Measurements from ENCODE around the gene NXPE3. TPM values are rescaled to one million over a fixed set of nuclear protein-coding genes. Genes with fewer than 3 reads are reported as not detected.
"Not testable (repeated sequence)": the region's sequence is repeated elsewhere in the genome, so short reads cannot be mapped to it uniquely, and the experiment has no call there.

The NXPE3 gene
- total RNA-seq, 1 experiment from 2014 or later, result 15.9 TPM

DNA sequence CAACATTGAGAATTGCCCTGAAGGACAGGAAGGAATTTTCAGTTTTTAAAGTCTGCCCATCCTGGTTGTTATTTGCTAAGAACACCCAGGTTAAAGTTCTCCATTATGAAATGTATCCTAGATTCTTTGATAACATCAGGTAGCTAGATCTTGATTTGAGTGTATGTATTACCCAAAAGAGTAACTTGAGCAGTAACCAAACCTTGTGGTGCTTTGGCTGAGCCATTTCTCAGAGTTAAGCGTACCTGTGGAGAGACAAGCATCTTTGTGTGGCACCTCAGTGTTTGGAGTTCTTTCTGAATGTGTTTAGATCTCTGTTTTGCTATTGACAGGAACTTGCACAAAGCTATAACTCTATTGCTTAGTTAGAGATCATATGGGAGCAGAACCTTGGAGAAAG is 34.2 kb upstream of the NXPE3 start:
- Histone ChIP-seq H3K14ac (ENCODE audit: insufficient read depth, low read length) (no peak overlapping the region), H4K5ac (ENCODE audit: insufficient read length, low read depth, low read length) (no peak overlapping the region), H3K27ac (ENCODE audit: insufficient read length, low read depth, low read length) (no peak overlapping the region), H3K9me3 (ENCODE audit: control insufficient read depth, low read depth, low read length) (no peaks in the 10 kb centered on the region), H3K4ac (ENCODE audit: low read depth, low read length) (no peak overlapping the region), H2BK120ac (ENCODE audit: low read depth, low read length, poor library complexity, severe bottlenecking) (no peak overlapping the region), H4K8ac (replicated peaks; ENCODE audit: insufficient read length, low read depth, low read length) (no peak overlapping the region), H3K4me2 (ENCODE audit: insufficient read depth, insufficient read length, low read length) (no peak overlapping the region), H3K79me1 (ENCODE audit: insufficient read depth, low read depth, low read length, poor library complexity, severe bottlenecking) (no peaks in the 10 kb centered on the region), H4K91ac (ENCODE audit: insufficient read length, low read depth, low read length) (no peak overlapping the region), H3K23me2 (ENCODE audit: insufficient read length, low read depth, low read length, poor library complexity, severe bottlenecking) (no peaks in the 10 kb centered on the region), H2AK5ac (ENCODE audit: insufficient read length, low read length) (no peak overlapping the region), H2BK5ac (ENCODE audit: insufficient read length, low read length) (no peak overlapping the region), H2AFZ (ENCODE audit: low read length) (no peak overlapping the region), H2BK20ac (ENCODE audit: low read depth, low read length, poor library complexity, severe bottlenecking) (no peak overlapping the region), H3K9ac (ENCODE audit: extremely low read depth, insufficient read length, low read length) (no peak overlapping the region), H3T11ph (ENCODE audit: low read length) (no peak overlapping the region), H3K23ac (ENCODE audit: insufficient read length, low read depth, low read length) (no peak overlapping the region), H3K27me3 (ENCODE audit: insufficient read depth, low read length) (no peaks in the 10 kb centered on the region), H2BK15ac (ENCODE audit: low read depth, low read length) (no peak overlapping the region), H4K20me1 (ENCODE audit: control insufficient read depth, insufficient read depth, insufficient read length) (no peaks in the 10 kb centered on the region), H3K79me2 (ENCODE audit: insufficient read depth, low read length) (no peaks in the 10 kb centered on the region), H3K4me1 (ENCODE audit: insufficient read depth, low read length) (no peaks in the 10 kb centered on the region), H3K56ac (ENCODE audit: insufficient read length, low read depth, low read length) (no peak overlapping the region), H2BK12ac (ENCODE audit: insufficient read length, low read depth, low read length) (no peak overlapping the region), H3K18ac (ENCODE audit: insufficient read length, low read depth, low read length) (no peak overlapping the region)
- H3K36me3 Mint-ChIP-seq (ENCODE audit: insufficient read depth in 1 of 3, low read depth in 3 of 3), result peaks cover 28 to 44% (median 43%) of the 10 kb centered on the region in 3 experiments
- peaks cover 18 to 20% of the 10 kb centered on the region in 2 experiments for H3K9me3 Mint-ChIP-seq
- WGBS (ENCODE audit: extremely low coverage, insufficient read length, low lambda C conversion rate), result no CpG with 5 or more reads among the region's 1 CpG
- DNase-seq, result no peak
- TF ChIP-seq, protein P1, sequence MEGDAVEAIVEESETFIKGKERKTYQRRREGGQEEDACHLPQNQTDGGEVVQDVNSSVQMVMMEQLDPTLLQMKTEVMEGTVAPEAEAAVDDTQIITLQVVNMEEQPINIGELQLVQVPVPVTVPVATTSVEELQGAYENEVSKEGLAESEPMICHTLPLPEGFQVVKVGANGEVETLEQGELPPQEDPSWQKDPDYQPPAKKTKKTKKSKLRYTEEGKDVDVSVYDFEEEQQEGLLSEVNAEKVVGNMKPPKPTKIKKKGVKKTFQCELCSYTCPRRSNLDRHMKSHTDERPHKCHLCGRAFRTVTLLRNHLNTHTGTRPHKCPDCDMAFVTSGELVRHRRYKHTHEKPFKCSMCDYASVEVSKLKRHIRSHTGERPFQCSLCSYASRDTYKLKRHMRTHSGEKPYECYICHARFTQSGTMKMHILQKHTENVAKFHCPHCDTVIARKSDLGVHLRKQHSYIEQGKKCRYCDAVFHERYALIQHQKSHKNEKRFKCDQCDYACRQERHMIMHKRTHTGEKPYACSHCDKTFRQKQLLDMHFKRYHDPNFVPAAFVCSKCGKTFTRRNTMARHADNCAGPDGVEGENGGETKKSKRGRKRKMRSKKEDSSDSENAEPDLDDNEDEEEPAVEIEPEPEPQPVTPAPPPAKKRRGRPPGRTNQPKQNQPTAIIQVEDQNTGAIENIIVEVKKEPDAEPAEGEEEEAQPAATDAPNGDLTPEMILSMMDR (conservative IDR thresholded peaks at IDR 0.05), result no peak
- no peaks in the 10 kb centered on the region for H3K27me3 Mint-ChIP-seq (ENCODE audit: low read depth)
- H3K4me3 Mint-ChIP-seq, result no peak overlapping the region
- no peak overlapping the region for H3K27ac Mint-ChIP-seq
- no peaks in the 10 kb centered on the region for H3K4me1 Mint-ChIP-seq

DNA sequence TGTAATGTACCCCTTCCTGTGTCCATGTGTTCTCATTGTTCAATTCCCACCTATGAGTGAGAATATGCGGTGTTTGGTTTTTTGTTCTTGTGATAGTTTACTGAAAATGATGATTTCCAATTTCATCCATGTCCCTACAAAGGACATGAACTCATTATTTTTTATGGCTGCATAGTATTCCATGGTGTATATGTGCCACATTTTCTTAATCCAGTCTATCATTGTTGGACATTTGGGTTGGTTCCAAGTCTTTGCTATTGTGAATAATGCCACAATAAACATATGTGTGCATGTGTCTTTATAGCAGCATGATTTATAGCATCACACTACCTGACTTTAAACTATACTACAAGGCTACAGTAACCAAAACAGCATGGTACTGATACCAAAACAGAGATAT is 33.1 kb upstream of the NXPE3 start:
- not testable (repeated sequence) for H3K4me1 Mint-ChIP-seq; H3T11ph ChIP-seq (ENCODE audit: low read length); H3K4me2 ChIP-seq (ENCODE audit: insufficient read depth, insufficient read length, low read length); H2BK20ac ChIP-seq (ENCODE audit: low read depth, low read length, poor library complexity, severe bottlenecking); H3K23me2 ChIP-seq (ENCODE audit: insufficient read length, low read depth, low read length, poor library complexity, severe bottlenecking); H2BK15ac ChIP-seq (ENCODE audit: low read depth, low read length); H2AK5ac ChIP-seq (ENCODE audit: insufficient read length, low read length); H3K18ac ChIP-seq (ENCODE audit: insufficient read length, low read depth, low read length); H4K20me1 ChIP-seq (ENCODE audit: control insufficient read depth, insufficient read depth, insufficient read length); H3K23ac ChIP-seq (ENCODE audit: insufficient read length, low read depth, low read length); H3K9ac ChIP-seq (ENCODE audit: extremely low read depth, insufficient read length, low read length); H4K8ac ChIP-seq (replicated peaks; ENCODE audit: insufficient read length, low read depth, low read length); H4K91ac ChIP-seq (ENCODE audit: insufficient read length, low read depth, low read length); DNase-seq; H2BK120ac ChIP-seq (ENCODE audit: low read depth, low read length, poor library complexity, severe bottlenecking); H4K5ac ChIP-seq (ENCODE audit: insufficient read length, low read depth, low read length); H2BK12ac ChIP-seq (ENCODE audit: insufficient read length, low read depth, low read length); H2AFZ ChIP-seq (ENCODE audit: low read length); H3K9me3 ChIP-seq (ENCODE audit: control insufficient read depth, low read depth, low read length); H3K27ac ChIP-seq (ENCODE audit: insufficient read length, low read depth, low read length); H3K79me2 ChIP-seq (ENCODE audit: insufficient read depth, low read length); H3K4ac ChIP-seq (ENCODE audit: low read depth, low read length); H3K56ac ChIP-seq (ENCODE audit: insufficient read length, low read depth, low read length); H3K4me1 ChIP-seq (ENCODE audit: insufficient read depth, low read length); H3K14ac ChIP-seq (ENCODE audit: insufficient read depth, low read length); H3K27me3 Mint-ChIP-seq (ENCODE audit: low read depth); H3K4me3 Mint-ChIP-seq; H3K27me3 ChIP-seq (ENCODE audit: insufficient read depth, low read length); H3K27ac Mint-ChIP-seq; H3K79me1 ChIP-seq (ENCODE audit: insufficient read depth, low read depth, low read length, poor library complexity, severe bottlenecking); H2BK5ac ChIP-seq (ENCODE audit: insufficient read length, low read length)
- Mint-ChIP-seq H3K36me3 (ENCODE audit: insufficient read depth in 1 of 3, low read depth in 3 of 3) (peaks cover 32 to 41% (median 40%) of the 10 kb centered on the region in 3 experiments), H3K9me3 (peaks cover 15 to 19% of the 10 kb centered on the region in 2 experiments)
- no CpG with 5 or more reads among the region's 1 CpG for WGBS (ENCODE audit: extremely low coverage, insufficient read length, low lambda C conversion rate)
